Prostate gland (tissue), 2 donors: Measurements from ENCODE around the gene BICD1. TPM values are rescaled to one million over a fixed set of nuclear protein-coding genes. Genes with fewer than 3 reads are reported as not detected.

ENCODE experiments used
- DNase-seq: peaks from one replicate; pipeline ENCODE4 v3.0.0-alpha.2; 2019; ENCODE audit warnings: low spot score
- H3K27ac ChIP-seq, 2 donors: fragments of 200-600 bp; sonication (generic); 2 replicates each; pipeline ENCODE4 v1.5.1; 2017 to 2019
- H3K27me3 ChIP-seq: fragments of 200-600 bp; sonication (generic); replicated peaks from 2 replicates; pipeline ENCODE4 v1.5.1; 2019; ENCODE audit not compliant: insufficient read depth
- H3K36me3 ChIP-seq, 2 donors: fragments of 200-600 bp; sonication (generic); 1 replicate in 1 of 2; 2 replicates in 1 of 2; pipeline versions ENCODE4 v1.5.1 to v1.8.1; 2017 to 2019
- H3K4me1 ChIP-seq: fragments of 200-600 bp; sonication (generic); replicated peaks from 2 replicates; pipeline ENCODE4 v1.5.1; 2019
- H3K4me3 ChIP-seq, 2 donors: fragments of 200-600 bp; sonication (generic); 2 replicates each; pipeline ENCODE4 v1.5.1; 2017 to 2019
- H3K9me3 ChIP-seq: fragments of 200-600 bp; sonication (generic); 2 replicates; pipeline ENCODE4 v1.5.1; 2017
- POLR2A ChIP-seq: fragments of 450-650 bp; IDR thresholded peaks from one replicate; pipeline ENCODE4 v1.6.1; 2016; ENCODE audit warnings: antibody characterized with exemption, mild to moderate bottlenecking
- POLR2AphosphoS5 ChIP-seq: sonication (generic); formaldehyde crosslinking; IDR thresholded peaks from one replicate; pipeline ENCODE4 v1.6.1; 2017; ENCODE audit warnings: antibody characterized with exemption
- WGBS: methylation state at CpG from one replicate; pipeline ENCODE4 v1.1.5; 2018; 5-methylcytosine and 5-hydroxymethylcytosine counted together
- intact Hi-C: fragments of 100-400 bp; cut with DNase I; formaldehyde crosslinking; loops from one replicate; pipeline ENCODE4 v1.14.2; 2022
- total RNA-seq, 2 donors: library from RNA; depleted of rRNA; stranded (reverse); fragments of >200 nt; gene quantifications; one replicate each; pipeline ENCODE4 v1.1.0, GENCODE V29; 2016
- TF ChIP-seq, protein P1 (sequence below), 4 experiments: fragments of 200-600 bp in 2 of 4; fragments of 450-650 bp in 2 of 4; sonication (generic) in 2 of 4; IDR thresholded peaks; 1 replicate in 3 of 4; 2 replicates in 1 of 4; pipeline ENCODE4 v1.5.1; 2016 to 2019; ENCODE audit warnings: antibody characterized with exemption in 4 of 4, mild to moderate bottlenecking in 2 of 4, moderate library complexity in 2 of 4

Gene BICD1
- total RNA-seq, 2 donors from 2014 or later = 8.6 to 26.2 TPM

GRCh38 chr12:32176606-32177005 lies 70.0 kb downstream of the BICD1 start:
- Histone ChIP-seq H3K9me3 (no peaks in the 10 kb centered on the region), H3K4me1 (no peaks in the 10 kb centered on the region), H3K36me3 (no peaks in the 10 kb centered on the region), H3K4me3 (no peak overlapping the region), H3K27me3 (no peaks in the 10 kb centered on the region), H3K27ac (peak overlapping the region in 1 of 2 donors; percentile 64)
- no peak for DNase-seq
- WGBS = 77% methylated on average over 2 of the region's 2 CpGs
- TF ChIP-seq, protein P1, sequence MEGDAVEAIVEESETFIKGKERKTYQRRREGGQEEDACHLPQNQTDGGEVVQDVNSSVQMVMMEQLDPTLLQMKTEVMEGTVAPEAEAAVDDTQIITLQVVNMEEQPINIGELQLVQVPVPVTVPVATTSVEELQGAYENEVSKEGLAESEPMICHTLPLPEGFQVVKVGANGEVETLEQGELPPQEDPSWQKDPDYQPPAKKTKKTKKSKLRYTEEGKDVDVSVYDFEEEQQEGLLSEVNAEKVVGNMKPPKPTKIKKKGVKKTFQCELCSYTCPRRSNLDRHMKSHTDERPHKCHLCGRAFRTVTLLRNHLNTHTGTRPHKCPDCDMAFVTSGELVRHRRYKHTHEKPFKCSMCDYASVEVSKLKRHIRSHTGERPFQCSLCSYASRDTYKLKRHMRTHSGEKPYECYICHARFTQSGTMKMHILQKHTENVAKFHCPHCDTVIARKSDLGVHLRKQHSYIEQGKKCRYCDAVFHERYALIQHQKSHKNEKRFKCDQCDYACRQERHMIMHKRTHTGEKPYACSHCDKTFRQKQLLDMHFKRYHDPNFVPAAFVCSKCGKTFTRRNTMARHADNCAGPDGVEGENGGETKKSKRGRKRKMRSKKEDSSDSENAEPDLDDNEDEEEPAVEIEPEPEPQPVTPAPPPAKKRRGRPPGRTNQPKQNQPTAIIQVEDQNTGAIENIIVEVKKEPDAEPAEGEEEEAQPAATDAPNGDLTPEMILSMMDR (IDR thresholded peaks at IDR 0.05) = no peak
- no peak for TF ChIP-seq POLR2A
- peak; percentile 64 for TF ChIP-seq POLR2AphosphoS5
- intact Hi-C loops = no loop called here

GRCh38 chr12:32178341-32179010 lies 71.8 kb downstream of the BICD1 start:
- Histone ChIP-seq H3K27me3 (no peaks in the 10 kb centered on the region), H3K4me3 (no peak overlapping the region), H3K4me1 (no peaks in the 10 kb centered on the region), H3K27ac (peak overlapping the region in 1 of 2 donors; percentile 42), H3K36me3 (no peaks in the 10 kb centered on the region), H3K9me3 (no peaks in the 10 kb centered on the region)
- intact Hi-C loops = no loop called here
- 66% methylated on average over 6 of the region's 6 CpGs for WGBS
- TF ChIP-seq POLR2AphosphoS5 (no peak), POLR2A (no peak)
- TF ChIP-seq, protein P1 (IDR thresholded peaks at IDR 0.05) = no peak
- no peak for DNase-seq

DNA sequence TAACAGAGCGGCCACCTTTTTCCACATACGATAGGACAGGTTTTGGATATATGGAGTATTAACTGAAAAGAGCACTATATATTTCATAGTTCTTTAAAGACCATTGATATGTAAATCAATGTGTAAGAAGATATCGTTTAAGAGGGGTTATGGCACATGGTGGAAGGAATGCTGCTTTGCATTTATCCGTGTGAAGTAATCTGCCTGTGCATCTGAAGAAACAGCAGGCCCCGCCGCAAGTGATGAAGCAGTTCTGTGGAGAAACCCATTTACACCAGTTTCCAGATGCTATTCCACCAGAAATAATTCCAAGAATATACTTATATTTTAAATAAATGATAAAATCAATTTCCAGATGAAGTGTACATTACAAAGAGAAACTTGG lies 72.4 kb downstream of the BICD1 start:
- no peak for TF ChIP-seq POLR2A
- TF ChIP-seq, protein P1 (IDR thresholded peaks at IDR 0.05) = no peak
- TF ChIP-seq POLR2AphosphoS5 = no peak
- Histone ChIP-seq H3K36me3 (no peaks in the 10 kb centered on the region), H3K27ac (no peak overlapping the region), H3K4me3 (no peak overlapping the region), H3K27me3 (no peaks in the 10 kb centered on the region), H3K9me3 (no peaks in the 10 kb centered on the region), H3K4me1 (no peaks in the 10 kb centered on the region)
- WGBS = 70% methylated on average over 6 of the region's 6 CpGs
- no peak for DNase-seq
- intact Hi-C loops = no loop called here

- TF ChIP-seq POLR2AphosphoS5 = peak; percentile 10
- no peak for TF ChIP-seq POLR2A
- DNase-seq = peak; percentile 15
- H3K4me1 ChIP-seq = no peaks in the 10 kb centered on the region
- H3K27ac ChIP-seq = no peak overlapping the region
- no peaks in the 10 kb centered on the region for H3K36me3 ChIP-seq
- no peaks in the 10 kb centered on the region for H3K27me3 ChIP-seq
- intact Hi-C loops = no loop called here
- WGBS = 28% methylated on average over 1 of the region's 1 CpG
- H3K9me3 ChIP-seq = no peaks in the 10 kb centered on the region
- no peak overlapping the region for H3K4me3 ChIP-seq
Measured at GRCh38 chr12:32181498-32182175, 75.0 kb downstream of the BICD1 start.

DNA sequence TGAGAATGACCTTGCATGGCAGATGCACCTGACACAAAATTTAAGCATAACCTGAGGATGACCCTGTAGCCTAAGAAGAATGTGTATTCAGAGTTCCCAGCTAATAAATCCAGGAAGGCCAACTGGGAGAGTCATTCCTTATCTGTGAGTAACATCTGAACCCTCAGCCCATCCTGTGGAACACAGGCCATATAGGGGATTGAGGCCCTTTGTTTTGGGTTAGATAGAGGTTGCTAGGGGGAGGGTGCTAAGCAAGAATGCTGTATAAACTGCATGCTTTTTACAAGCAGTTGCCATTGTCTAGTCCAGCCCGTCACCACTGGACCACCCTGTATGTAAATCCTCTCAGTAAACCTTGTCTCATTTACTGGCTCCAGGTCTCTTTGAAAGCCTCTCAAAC lies 77.0 kb downstream of the BICD1 start:
- Histone ChIP-seq H3K4me3 (no peak overlapping the region), H3K4me1 (no peaks in the 10 kb centered on the region), H3K9me3 (no peaks in the 10 kb centered on the region), H3K27me3 (no peaks in the 10 kb centered on the region), H3K36me3 (no peaks in the 10 kb centered on the region), H3K27ac (no peak overlapping the region)
- no peak for TF ChIP-seq POLR2AphosphoS5
- TF ChIP-seq, protein P1 (IDR thresholded peaks at IDR 0.05) = no peak
- DNase-seq = no peak
- intact Hi-C loops = no loop called here
- WGBS = 55% methylated on average over 1 of the region's 1 CpG
